Esophagus squamous epithelium (tissue), 5 donors: ENCODE results near the gene ANXA2. TPM values are rescaled to one million over a fixed set of nuclear protein-coding genes. Genes with fewer than 3 reads are reported as not detected.
A peak's percentile ranks its signal among the peaks of the same experiment; 100 is the strongest.
"Not testable (repeated sequence)": the region's sequence is repeated elsewhere in the genome, so short reads cannot be mapped to it uniquely, and the experiment has no call there.

Source experiments
- DNase-seq: peaks from one replicate; lab custom pipeline; 2025; lab: John Stamatoyannopoulos, UW
- H3K27ac ChIP-seq, 4 donors: fragments of 200-600 bp; sonication (generic); one replicate each; pipeline ENCODE4 v1.5.1; 2016 to 2019; ENCODE audit warnings: mild to moderate bottlenecking in 1 of 4
- H3K27me3 ChIP-seq, 4 donors: fragments of 200-600 bp; sonication (generic); 1 replicate in 3 of 4; 2 replicates in 1 of 4; pipeline versions ENCODE4 v1.5.1 to v1.6.0; 2017 to 2021; ENCODE audit warnings: antibody characterized with exemption in 1 of 4
- H3K36me3 ChIP-seq, 3 donors: fragments of 200-600 bp; sonication (generic); one replicate each; pipeline ENCODE4 v1.5.1; 2016 to 2019
- H3K4me1 ChIP-seq, 3 donors: fragments of 200-600 bp; sonication (generic); one replicate each; pipeline ENCODE4 v1.5.1; 2017 to 2019
- H3K4me3 ChIP-seq, 4 donors: fragments of 200-600 bp; sonication (generic); 1 replicate in 3 of 4; 2 replicates in 1 of 4; pipeline ENCODE4 v1.5.1; 2016 to 2019; ENCODE audit warnings: mild to moderate bottlenecking in 2 of 4, moderate library complexity in 1 of 4
- H3K9me3 ChIP-seq, 3 donors: fragments of 200-600 bp; sonication (generic); one replicate each; pipeline ENCODE4 v1.5.1; 2016 to 2019
- POLR2A ChIP-seq, 4 donors: fragments of 450-650 bp; IDR thresholded peaks; one replicate each; pipeline ENCODE4 v1.6.1; 2017; ENCODE audit warnings: antibody characterized with exemption in 4 of 4, mild to moderate bottlenecking in 4 of 4, moderate library complexity in 3 of 4
- WGBS, 2 donors: methylation state at CpG; one replicate each; pipeline ENCODE4 v1.1.5; 2018; 5-methylcytosine and 5-hydroxymethylcytosine counted together
- intact Hi-C: fragments of 100-400 bp; cut with DNase I; formaldehyde crosslinking; loops from one replicate; pipeline ENCODE4 v1.15.0; 2022
- total RNA-seq, 4 donors: library from RNA; depleted of rRNA; stranded (reverse); fragments of >200 nt; gene quantifications; one replicate each; pipeline ENCODE4 v1.1.0, GENCODE V29; 2016
- TF ChIP-seq, protein P1 (sequence below), 6 experiments: fragments of 450-650 bp in 4 of 6; fragments of 200-600 bp in 2 of 6; sonication (generic) in 2 of 6; IDR thresholded peaks; one replicate each; pipeline ENCODE4 v1.5.1; 2016 to 2019; ENCODE audit warnings: antibody characterized with exemption in 6 of 6, mild to moderate bottlenecking in 4 of 6, moderate library complexity in 4 of 6
- donor health status: DM: yes; HTN: yes; CAD: no.

ANXA2 gene
- total RNA-seq, 4 donors from 2014 or later = 2,116 to 2,445 (median 2,399) TPM

DNA sequence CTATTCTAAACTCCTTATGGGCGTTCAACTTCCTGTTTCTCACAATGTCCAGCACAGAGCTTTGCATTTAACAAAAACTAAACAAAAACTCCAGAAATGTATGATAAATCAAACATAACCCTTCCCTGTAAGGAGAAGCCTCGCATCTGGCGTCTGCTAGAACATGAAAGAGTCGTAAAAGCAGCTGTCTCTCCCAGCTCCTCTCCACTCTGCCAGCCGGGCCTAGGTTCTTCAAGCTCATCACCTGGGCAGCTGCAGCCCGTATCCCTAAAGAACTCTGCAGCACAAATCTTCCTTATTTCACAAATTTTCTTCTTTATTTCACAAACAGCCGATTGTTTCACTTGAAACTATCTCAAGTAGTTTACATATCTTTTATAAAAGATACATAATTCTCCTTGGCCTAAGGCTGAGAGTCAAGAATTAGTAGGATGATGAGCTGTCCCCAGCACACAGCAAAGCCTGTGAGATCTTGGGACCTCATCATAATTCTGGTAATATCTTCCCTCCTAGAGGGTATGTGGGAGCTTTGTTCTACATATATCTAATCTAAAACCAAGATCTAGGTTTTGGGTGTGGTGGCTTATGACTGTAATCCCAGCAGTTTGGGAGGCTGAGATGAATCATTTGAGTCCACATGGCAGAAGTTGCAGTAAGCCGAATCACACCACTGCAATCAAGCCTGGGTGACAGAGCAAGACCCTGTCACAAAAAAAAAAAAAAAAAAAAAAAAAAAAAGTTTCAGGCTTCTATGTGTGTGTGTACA lies 35.3 kb downstream of the ANXA2 start:
- H3K36me3 ChIP-seq = peaks cover 21 to 82% (median 44%) of the 10 kb centered on the region in 3 donors
- peaks cover 17 to 60% (median 18%) of the 10 kb centered on the region in 3 donors for H3K4me1 ChIP-seq
- TF ChIP-seq, protein P1, sequence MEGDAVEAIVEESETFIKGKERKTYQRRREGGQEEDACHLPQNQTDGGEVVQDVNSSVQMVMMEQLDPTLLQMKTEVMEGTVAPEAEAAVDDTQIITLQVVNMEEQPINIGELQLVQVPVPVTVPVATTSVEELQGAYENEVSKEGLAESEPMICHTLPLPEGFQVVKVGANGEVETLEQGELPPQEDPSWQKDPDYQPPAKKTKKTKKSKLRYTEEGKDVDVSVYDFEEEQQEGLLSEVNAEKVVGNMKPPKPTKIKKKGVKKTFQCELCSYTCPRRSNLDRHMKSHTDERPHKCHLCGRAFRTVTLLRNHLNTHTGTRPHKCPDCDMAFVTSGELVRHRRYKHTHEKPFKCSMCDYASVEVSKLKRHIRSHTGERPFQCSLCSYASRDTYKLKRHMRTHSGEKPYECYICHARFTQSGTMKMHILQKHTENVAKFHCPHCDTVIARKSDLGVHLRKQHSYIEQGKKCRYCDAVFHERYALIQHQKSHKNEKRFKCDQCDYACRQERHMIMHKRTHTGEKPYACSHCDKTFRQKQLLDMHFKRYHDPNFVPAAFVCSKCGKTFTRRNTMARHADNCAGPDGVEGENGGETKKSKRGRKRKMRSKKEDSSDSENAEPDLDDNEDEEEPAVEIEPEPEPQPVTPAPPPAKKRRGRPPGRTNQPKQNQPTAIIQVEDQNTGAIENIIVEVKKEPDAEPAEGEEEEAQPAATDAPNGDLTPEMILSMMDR (IDR thresholded peaks at IDR 0.05) = no peak
- TF ChIP-seq POLR2A (IDR thresholded peaks at IDR 0.05) = no peak
- no peaks in the 10 kb centered on the region for H3K9me3 ChIP-seq
- no peaks in the 10 kb centered on the region for H3K27me3 ChIP-seq
- intact Hi-C loops = no loop called here
- DNase-seq = no peak
- H3K27ac ChIP-seq = peak overlapping the region; percentile 47 to 72 (median 56)
- 48 to 56% methylated on average over 8 of the region's 8 CpGs for WGBS, 2 donors
- no peak overlapping the region for H3K4me3 ChIP-seq

DNA sequence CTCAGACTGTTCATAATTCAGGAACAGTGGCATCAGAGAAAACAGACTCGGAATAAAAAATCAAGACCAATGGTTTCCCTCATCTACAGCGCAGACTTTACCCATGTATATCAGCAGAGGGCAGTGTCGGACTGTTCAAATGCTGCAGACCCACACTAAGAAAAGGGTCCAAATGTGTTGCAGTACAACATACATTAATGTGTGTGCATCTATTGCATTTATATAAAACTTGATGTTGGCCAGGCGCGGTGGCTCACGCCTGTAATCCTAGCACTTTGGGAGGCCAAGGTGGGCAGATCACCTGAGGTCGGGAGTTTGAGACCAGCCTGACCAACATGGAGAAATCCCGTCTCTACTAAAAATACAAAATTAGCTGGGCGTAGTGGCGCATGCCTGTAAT lies 38.0 kb downstream of the ANXA2 start:
- WGBS, 2 donors = 22 to 78% methylated on average over 3 to 10 of the region's 10 CpGs
- peaks cover 35 to 100% (median 67%) of the 10 kb centered on the region in 3 donors for H3K36me3 ChIP-seq
- intact Hi-C loops, H3K27me3 ChIP-seq, H3K4me3 ChIP-seq, DNase-seq, H3K27ac ChIP-seq, H3K9me3 ChIP-seq: not testable (repeated sequence)
- TF ChIP-seq, protein P1 (IDR thresholded peaks at IDR 0.05) = peak in 5 of 6 experiments; percentile 52 to 68 (median 61)
- peaks cover 17 to 54% (median 18%) of the 10 kb centered on the region in 3 donors for H3K4me1 ChIP-seq

DNA sequence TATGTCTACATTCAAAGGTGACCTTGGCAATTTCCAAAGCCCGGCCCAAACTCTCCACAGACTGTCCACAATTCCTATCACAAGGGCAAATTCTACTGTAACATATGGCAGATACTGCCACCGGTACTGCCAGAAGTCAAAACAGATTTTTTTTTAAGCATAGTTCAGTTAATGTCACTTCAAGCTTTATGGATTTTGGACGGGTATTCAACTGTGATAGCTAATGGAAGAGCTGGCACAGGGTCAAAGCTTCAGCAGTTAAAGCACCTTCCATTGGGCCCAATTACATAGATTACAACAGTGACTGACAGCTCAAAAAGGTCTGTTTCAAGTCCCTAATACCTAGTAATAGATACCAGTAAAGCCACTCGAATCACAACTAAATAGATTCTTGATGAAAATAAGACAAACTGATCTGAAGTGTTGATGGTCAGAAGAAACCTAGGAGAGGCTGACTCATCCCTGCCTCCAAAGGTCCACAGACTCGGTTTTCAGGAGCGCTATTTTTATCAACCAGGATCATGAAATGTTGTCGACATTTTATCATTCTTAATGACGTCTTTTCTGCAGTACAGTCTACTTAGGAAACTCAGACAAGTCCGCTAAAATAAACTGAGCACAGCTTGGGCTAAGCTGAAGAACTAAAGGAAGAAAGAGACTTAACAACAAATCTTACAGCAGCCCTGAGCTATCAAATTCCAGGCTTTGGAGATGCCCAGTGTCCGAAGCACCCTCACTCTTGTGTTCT lies 38.7 kb downstream of the ANXA2 start:
- no peak overlapping the region for H3K27ac ChIP-seq
- peaks cover 15 to 48% (median 18%) of the 10 kb centered on the region in 3 donors for H3K4me1 ChIP-seq
- H3K9me3 ChIP-seq = no peaks in the 10 kb centered on the region
- DNase-seq = no peak
- no peak for TF ChIP-seq POLR2A (IDR thresholded peaks at IDR 0.05)
- TF ChIP-seq, protein P1 (IDR thresholded peaks at IDR 0.05) = no peak
- intact Hi-C loops = no loop called here
- 65 to 68% methylated on average over 10 of the region's 10 CpGs for WGBS, 2 donors
- H3K27me3 ChIP-seq = no peaks in the 10 kb centered on the region
- H3K36me3 ChIP-seq = peaks cover 32 to 100% (median 69%) of the 10 kb centered on the region in 3 donors
- H3K4me3 ChIP-seq = no peak overlapping the region

DNA sequence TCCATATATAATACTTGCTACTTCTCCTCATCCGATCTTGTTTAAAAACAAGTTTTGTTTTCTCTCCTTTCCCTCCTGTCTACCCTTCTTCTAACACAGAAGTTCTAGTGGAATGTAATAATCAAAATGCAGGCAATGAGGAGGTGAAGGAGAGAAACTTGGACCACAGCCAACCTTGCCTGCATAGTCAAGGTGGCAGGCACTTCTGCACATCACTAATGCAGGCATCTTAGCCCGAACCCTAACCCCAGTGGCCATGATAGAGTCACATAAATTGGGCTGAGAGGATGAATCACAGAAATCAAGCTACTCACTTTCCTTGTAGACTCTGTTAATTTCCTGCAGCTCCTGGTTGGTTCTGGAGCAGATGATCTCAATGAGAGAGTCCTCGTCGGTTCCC lies 41.0 kb downstream of the ANXA2 start:
- DNase-seq = no peak
- 91 to 94% methylated on average over 4 of the region's 4 CpGs for WGBS, 2 donors
- TF ChIP-seq, protein P1 (IDR thresholded peaks at IDR 0.05) = no peak
- TF ChIP-seq POLR2A (IDR thresholded peaks at IDR 0.05) = no peak
- H3K4me1 ChIP-seq = peaks cover 0 to 25% (median under 1%) of the 10 kb centered on the region in 3 donors
- intact Hi-C loops = no loop called here
- no peaks in the 10 kb centered on the region for H3K27me3 ChIP-seq
- no peak overlapping the region for H3K27ac ChIP-seq
- no peaks in the 10 kb centered on the region for H3K9me3 ChIP-seq
- peaks cover 39 to 100% (median 71%) of the 10 kb centered on the region in 3 donors for H3K36me3 ChIP-seq
- no peak overlapping the region for H3K4me3 ChIP-seq
